ENCODE results near the gene FDX2. TPM values are rescaled to one million over a fixed set of nuclear protein-coding genes. Genes with fewer than 3 reads are reported as not detected.
"Not testable (repeated sequence)": the region's sequence is repeated elsewhere in the genome, so short reads cannot be mapped to it uniquely, and the experiment has no call there.

The FDX2 gene
- total RNA-seq, 2 donors from 2014 or later: 10.2 to 11.4 TPM

GRCh38 chr19:10289167-10289835 lies 26.5 kb downstream of the FDX2 start:
- peak; percentile 87 for DNase-seq (ENCODE audit: low spot score)
- intact Hi-C loops (cut with DNase I): no loop called here

GRCh38 chr19:10288662-10289166 lies 27.1 kb downstream of the FDX2 start:
- peak; percentile 76 for DNase-seq (ENCODE audit: low spot score)
- intact Hi-C loops (cut with DNase I): no loop called here

- peak; percentile 90 for DNase-seq (ENCODE audit: low spot score)
- intact Hi-C loops (cut with DNase I): no loop called here
Observed at GRCh38 chr19:10286803-10287737, 28.7 kb downstream of the FDX2 start, which contains the start of gene ICAM4. ICAM4 (plus strand) TSS chr19:10286955; CDS start chr19:10287013, 58 bp downstream.

GRCh38 chr19:10285393-10285792 lies 30.4 kb downstream of the FDX2 start:
- DNase-seq (ENCODE audit: low spot score): no peak
- intact Hi-C loops (cut with DNase I): no loop called here

- intact Hi-C loops (cut with DNase I): no loop called here
- no peak for DNase-seq (ENCODE audit: low spot score)
Observed at GRCh38 chr19:10284960-10285278, 30.9 kb downstream of the FDX2 start.

GRCh38 chr19:10284065-10284959 lies 31.5 kb downstream of the FDX2 start:
- DNase-seq (ENCODE audit: low spot score): no peak
- intact Hi-C loops (cut with DNase I): no loop called here

- no peak for DNase-seq (ENCODE audit: low spot score)
- intact Hi-C loops (cut with DNase I): no loop called here
Observed at GRCh38 chr19:10283301-10284064, 32.3 kb downstream of the FDX2 start.

- intact Hi-C loops (cut with DNase I); DNase-seq (ENCODE audit: low spot score): not testable (repeated sequence)
Observed at GRCh38 chr19:10282043-10282442, 33.8 kb downstream of the FDX2 start.

GRCh38 chr19:10279737-10280442 lies 35.9 kb downstream of the FDX2 start:
- no peak for DNase-seq (ENCODE audit: low spot score)
- intact Hi-C loops (cut with DNase I): no loop called here

- intact Hi-C loops (cut with DNase I): no loop called here
- DNase-seq (ENCODE audit: low spot score): no peak
Observed at GRCh38 chr19:10278935-10279334, 36.9 kb downstream of the FDX2 start.

- intact Hi-C loops (cut with DNase I): loop anchor here in 1 of 2 donors (2.0 kb wide), 1 partner anchor 107 kb away; no protein-coding TSS in a partner anchor
- no peak for DNase-seq (ENCODE audit: low spot score)
Observed at GRCh38 chr19:10277795-10278589, 37.8 kb downstream of the FDX2 start.

- intact Hi-C loops (cut with DNase I): no loop called here
- DNase-seq (ENCODE audit: low spot score): no peak
Observed at GRCh38 chr19:10274589-10274988, 41.2 kb downstream of the FDX2 start.

- intact Hi-C loops (cut with DNase I): no loop called here
- DNase-seq (ENCODE audit: low spot score): no peak
Observed at GRCh38 chr19:10271543-10272086, 44.2 kb downstream of the FDX2 start.

- intact Hi-C loops (cut with DNase I): no loop called here
- peak; percentile 98 for DNase-seq (ENCODE audit: low spot score)
Observed at GRCh38 chr19:10270616-10271394, 45.0 kb downstream of the FDX2 start, which contains the start of gene ICAM1. ICAM1 (plus strand) TSS chr19:10271120; CDS start chr19:10271160, 40 bp downstream.

- peak; percentile 96 for DNase-seq (ENCODE audit: low spot score)
- intact Hi-C loops (cut with DNase I): no loop called here
Observed at GRCh38 chr19:10270180-10270615, 45.6 kb downstream of the FDX2 start.

Measured in posterior vena cava (tissue), 2 donors.